HepG2 (cell line): Measurements from ENCODE around the gene EPB41L5. TPM values are rescaled to one million over a fixed set of nuclear protein-coding genes. Genes with fewer than 3 reads are reported as not detected.
A peak's percentile ranks its signal among the peaks of the same experiment; 100 is the strongest.

ENCODE experiments used
- CEBPB ChIP-seq: IDR thresholded peaks from 2 replicates; pipeline ENCODE4 v1.6.1; 2011; ENCODE audit warnings: low read depth, low read length, improper control_type of control experiment, borderline replicate concordance
- CTCF ChIP-seq: sonication (generic); formaldehyde crosslinking; IDR thresholded peaks from 2 replicates; pipeline ENCODE4 v1.5.0; 2020; ENCODE audit warnings: mild to moderate bottlenecking, missing genetic modification reagents, moderate library complexity
- ESRRA ChIP-seq: sonication (generic); formaldehyde crosslinking; IDR thresholded peaks from 2 replicates; pipeline ENCODE4 v1.5.1; 2020; ENCODE audit warnings: mild to moderate bottlenecking, low read depth, missing genetic modification reagents
- GMEB2 ChIP-seq: IDR thresholded peaks from 2 replicates; pipeline ENCODE4 v1.6.1; 2016; ENCODE audit warnings: missing biosample characterization, missing genetic modification reagents, low read depth
- IKZF1 ChIP-seq: fragments of 450-650 bp; IDR thresholded peaks from 2 replicates; pipeline ENCODE4 v1.7.1; 2016
- IKZF5 ChIP-seq: IDR thresholded peaks from 2 replicates; pipeline ENCODE4 v1.6.1; 2018; ENCODE audit warnings: missing genetic modification reagents, mild to moderate bottlenecking, missing compliant biosample characterization
- ISL2 ChIP-seq: sonication (generic); formaldehyde crosslinking; IDR thresholded peaks from 2 replicates; pipeline ENCODE4 v1.5.0; 2020; ENCODE audit warnings: missing genetic modification reagents
- PITX1 ChIP-seq: sonication (generic); formaldehyde crosslinking; IDR thresholded peaks from 2 replicates; pipeline ENCODE4 v1.5.1; 2020; ENCODE audit warnings: mild to moderate bottlenecking, missing genetic modification reagents
- SMYD3 ChIP-seq: sonication (generic); formaldehyde crosslinking; IDR thresholded peaks from 2 replicates; pipeline ENCODE4 v1.8.1; 2023; ENCODE audit warnings: mild to moderate bottlenecking, missing genetic modification reagents
- SOX13 ChIP-seq, 3 experiments: fragments of 450-650 bp in 1 of 3; sonication (generic) in 1 of 3; formaldehyde crosslinking in 1 of 3; IDR thresholded peaks in 2 of 3; conservative IDR thresholded peaks in 1 of 3; 2 replicates each; pipeline versions ENCODE4 v1.5.0 to v1.6.1; 2016 to 2020; ENCODE audit warnings: antibody characterized with exemption in 1 of 3, mild to moderate bottlenecking in 1 of 3, missing compliant biosample characterization in 1 of 3, missing genetic modification reagents in 1 of 3, moderate library complexity in 1 of 3
- TBX2 ChIP-seq: sonication (generic); formaldehyde crosslinking; IDR thresholded peaks from 2 replicates; pipeline ENCODE4 v1.5.0; 2020; ENCODE audit warnings: missing genetic modification reagents, mild to moderate bottlenecking, borderline replicate concordance
- ZMYM3 ChIP-seq: sonication (generic); formaldehyde crosslinking; IDR thresholded peaks from 2 replicates; pipeline ENCODE4 v1.5.1; 2020; ENCODE audit warnings: mild to moderate bottlenecking, missing genetic modification reagents
- ZNF281 ChIP-seq: sonication (generic); formaldehyde crosslinking; IDR thresholded peaks from 2 replicates; pipeline ENCODE4 v1.4.0; 2020; ENCODE audit warnings: missing genetic modification reagents, borderline replicate concordance
- ZNF350 ChIP-seq: sonication (generic); formaldehyde crosslinking; IDR thresholded peaks from 2 replicates; pipeline ENCODE4 v1.4.0; 2020; ENCODE audit warnings: mild to moderate bottlenecking, low read depth, missing genetic modification reagents, borderline replicate concordance
- ZNF598 ChIP-seq: sonication (generic); formaldehyde crosslinking; IDR thresholded peaks from 2 replicates; pipeline ENCODE4 v1.5.1; 2020; ENCODE audit warnings: mild to moderate bottlenecking, missing genetic modification reagents, borderline replicate concordance
- ZNF629 ChIP-seq: sonication (generic); formaldehyde crosslinking; conservative IDR thresholded peaks from 2 replicates; pipeline ENCODE4 v1.5.0; 2020; ENCODE audit warnings: missing genetic modification reagents
- ZNF7 ChIP-seq: IDR thresholded peaks from 2 replicates; pipeline ENCODE4 v1.6.1; 2016; ENCODE audit warnings: missing biosample characterization, missing genetic modification reagents
- ZNF800 ChIP-seq: sonication (generic); formaldehyde crosslinking; IDR thresholded peaks from 2 replicates; pipeline ENCODE4 v1.4.0; 2020; ENCODE audit warnings: missing genetic modification reagents
- polyA plus RNA-seq, 8 experiments: library from polyadenylated mRNA; depleted of rRNA in 3 of 8; stranded (reverse) in 7 of 8; unstranded in 1 of 8; fragments of >200 nt; fragmentation: Illumina TruSeq in 4 of 8; extraction: Trizol in 4 of 8; gene quantifications; 2 replicates each; pipeline versions ENCODE4 v1.2.1 to v1.2.3, GENCODE V29; 2011 to 2016; ENCODE audit warnings: low read depth in 4 of 8, missing spikeins in 1 of 8, mixed read lengths in 1 of 8; ENCODE audit not compliant: insufficient read depth in 1 of 8
- total RNA-seq, 5 experiments: library from RNA; depleted of rRNA; stranded (reverse); fragments of >200 nt; fragmentation: Illumina TruSeq; extraction: Trizol; gene quantifications; 2 replicates each; pipeline ENCODE4 v1.2.3, GENCODE V29; 2016; ENCODE audit warnings: low read depth in 1 of 5

Gene EPB41L5
- total and polyA plus RNA-seq, 2 of the 13 experiments (the other 11 are each of a cell fraction or from before 2014, with no cell fraction given), result 40.5 to 47.5 TPM

- TF ChIP-seq ZNF281 (CRISPR knock-in tag), result peak; percentile 39; the same call in 1 of the 2 replicates
- TF ChIP-seq ZNF7 (CRISPR knock-in tag), result 0 out of 2 replicates have a peak, but pooled peaks have one; percentile 43
- TF ChIP-seq ZMYM3 (CRISPR knock-in tag), result 0 out of 2 replicates have a peak, but pooled peaks have one; percentile 10
- TF ChIP-seq CEBPB, result no peak
- no peak for TF ChIP-seq CTCF (CRISPR knock-in tag)
- TF ChIP-seq ZNF800 (CRISPR knock-in tag), result no peak
- TF ChIP-seq ZNF598 (CRISPR knock-in tag), result 0 out of 2 replicates have a peak, but pooled peaks have one; percentile 10
- TF ChIP-seq SOX13 (IDR thresholded peaks at IDR 0.05), result no peak
- 0 out of 4 replicates have a peak, but pooled peaks of 1 of the 2 experiments have one; percentile 10 for TF ChIP-seq SOX13 (CRISPR knock-in tag; conservative IDR thresholded peaks at IDR 0.05 in 1 of 2, IDR thresholded peaks at IDR 0.05 in 1 of 2)
- 0 out of 2 replicates have a peak, but pooled peaks have one; percentile 11 for TF ChIP-seq PITX1 (CRISPR knock-in tag)
- peak; percentile 62 for TF ChIP-seq TBX2
- TF ChIP-seq ISL2, result no peak
- TF ChIP-seq IKZF5 (CRISPR knock-in tag), result no peak
- no peak for TF ChIP-seq GMEB2 (CRISPR knock-in tag)
- no peak for TF ChIP-seq SMYD3 (CRISPR knock-in tag)
- peak; percentile 13; the same call in 1 of the 2 replicates for TF ChIP-seq ESRRA (CRISPR knock-in tag)
- TF ChIP-seq ZNF350 (CRISPR knock-in tag), result no peak
- TF ChIP-seq ZNF629 (CRISPR knock-in tag), result peak; percentile 90
- no peak for TF ChIP-seq IKZF1
These were observed 212.1 kb downstream of the EPB41L5 start (continued) for GRCh38 chr2:120224735-120225548.
